IPS-18c (cell line): ENCODE results near the gene HPCAL4.

ENCODE experiments used
- H3K4me3 ChIP-seq: 2 replicates; pipeline ENCODE4 v1.7.0; 2013; ENCODE audit warnings: low read depth, mild to moderate bottlenecking, low read length, moderate library complexity; ENCODE audit not compliant: insufficient read depth
- H3K9me3 ChIP-seq: one replicate; pipeline ENCODE4 v1.6.1; 2013; ENCODE audit warnings: mild to moderate bottlenecking, low read length, moderate library complexity; ENCODE audit not compliant: control insufficient read depth, insufficient read depth

Gene HPCAL4

DNA sequence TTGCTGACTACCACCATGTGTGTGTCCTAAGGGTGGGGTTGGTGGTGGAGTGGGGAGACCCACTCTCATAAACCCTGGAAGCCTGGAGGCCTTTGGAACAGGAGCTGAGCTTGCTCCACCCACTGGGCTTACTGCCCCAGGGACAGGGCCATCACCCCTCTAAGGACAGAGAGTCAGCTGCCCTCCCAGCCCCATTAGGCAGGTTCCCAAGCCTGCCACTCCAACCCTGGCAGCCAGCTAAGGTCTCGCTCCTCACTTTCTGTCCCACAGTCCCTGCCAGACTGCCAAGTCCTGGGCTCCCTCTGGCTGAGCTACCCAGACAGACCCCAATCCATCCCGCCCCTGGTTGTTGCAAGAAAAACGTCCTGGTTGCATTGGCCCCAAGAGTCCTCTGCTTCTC is 23.1 kb downstream of the HPCAL4 start:
- no peak overlapping the region for H3K4me3 ChIP-seq
- H3K9me3 ChIP-seq = no peaks in the 10 kb centered on the region

DNA sequence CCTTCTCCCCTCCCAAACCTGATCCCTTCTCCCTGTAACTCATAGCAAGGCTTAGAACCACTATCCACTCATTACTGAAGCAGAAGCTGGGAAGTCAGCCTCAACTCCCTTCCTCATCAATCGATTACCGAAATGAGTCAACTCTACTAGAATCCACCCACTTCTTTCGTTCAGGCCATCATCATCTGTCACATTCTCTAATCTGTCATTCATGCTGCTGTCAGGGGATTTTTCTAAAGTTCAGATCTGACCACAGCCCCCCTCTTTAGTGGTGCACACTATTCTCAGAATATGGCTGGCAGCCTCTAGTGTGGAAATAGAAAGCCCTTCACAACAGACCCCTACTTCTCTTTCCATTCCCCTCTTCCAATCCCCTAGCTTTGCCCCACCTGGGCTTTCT is 24.5 kb downstream of the HPCAL4 start:
- Histone ChIP-seq H3K4me3 (no peak overlapping the region), H3K9me3 (no peaks in the 10 kb centered on the region)

DNA sequence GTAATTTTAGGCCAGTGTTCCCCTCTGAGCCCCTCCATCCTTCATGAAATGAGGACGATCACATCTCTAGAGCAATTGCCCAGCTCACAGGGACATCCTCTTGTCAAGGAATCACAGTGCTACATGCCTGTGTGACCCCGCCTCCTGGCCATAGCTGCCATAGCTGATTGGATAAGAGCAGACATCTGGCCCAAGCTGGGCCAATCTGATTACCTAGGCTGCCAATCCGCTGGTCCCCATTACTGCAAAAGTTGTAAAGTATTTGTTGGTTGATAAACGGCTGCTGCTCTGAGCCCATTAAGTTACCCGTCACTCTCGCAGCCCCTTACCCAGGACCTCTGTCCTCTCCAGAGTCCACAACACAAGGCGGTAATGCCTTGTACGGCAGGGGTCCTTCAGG is 27.7 kb downstream of the HPCAL4 start:
- Histone ChIP-seq H3K9me3 (no peaks in the 10 kb centered on the region), H3K4me3 (no peak overlapping the region)

DNA sequence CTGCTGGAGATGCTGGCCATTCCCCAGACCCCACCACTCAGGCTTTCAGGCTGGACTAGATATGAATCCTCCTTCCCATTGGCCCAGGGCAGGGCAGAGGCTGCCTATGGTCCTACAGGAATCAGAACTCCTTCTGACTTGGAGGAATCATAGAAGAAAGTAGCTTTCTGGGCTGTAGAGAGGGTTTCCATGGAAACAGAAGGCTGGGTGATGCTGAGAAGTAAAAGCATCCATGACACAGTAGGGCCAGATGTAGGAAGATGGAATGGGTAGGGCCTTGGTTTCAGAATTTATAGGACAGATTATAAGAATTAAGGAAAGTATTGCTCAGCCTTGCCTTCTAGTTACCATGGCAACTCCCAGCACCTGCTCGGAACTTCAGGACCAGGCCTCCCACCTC is 28.4 kb downstream of the HPCAL4 start:
- H3K4me3 ChIP-seq = no peak overlapping the region
- no peaks in the 10 kb centered on the region for H3K9me3 ChIP-seq

DNA sequence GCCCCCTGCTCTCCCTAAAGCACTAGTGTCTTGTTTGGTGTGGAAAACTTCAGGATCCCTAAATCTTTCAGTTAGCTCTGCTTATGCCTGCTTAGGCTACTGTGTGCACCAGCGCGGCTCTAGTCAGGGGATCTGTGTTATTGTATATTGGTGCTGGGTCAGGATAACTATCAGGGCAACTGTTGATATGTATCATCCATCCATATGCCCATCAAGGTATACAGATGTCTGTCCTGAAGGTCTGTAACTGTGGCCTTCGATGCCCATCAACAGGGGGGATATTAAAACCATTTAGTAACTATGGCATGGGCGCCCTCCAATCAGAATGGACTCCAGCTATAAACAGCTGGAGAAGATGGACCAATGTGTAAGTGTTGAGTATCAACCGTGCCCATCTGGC is 31.7 kb downstream of the HPCAL4 start:
- Histone ChIP-seq H3K9me3 (no peaks in the 10 kb centered on the region), H3K4me3 (no peak overlapping the region)

DNA sequence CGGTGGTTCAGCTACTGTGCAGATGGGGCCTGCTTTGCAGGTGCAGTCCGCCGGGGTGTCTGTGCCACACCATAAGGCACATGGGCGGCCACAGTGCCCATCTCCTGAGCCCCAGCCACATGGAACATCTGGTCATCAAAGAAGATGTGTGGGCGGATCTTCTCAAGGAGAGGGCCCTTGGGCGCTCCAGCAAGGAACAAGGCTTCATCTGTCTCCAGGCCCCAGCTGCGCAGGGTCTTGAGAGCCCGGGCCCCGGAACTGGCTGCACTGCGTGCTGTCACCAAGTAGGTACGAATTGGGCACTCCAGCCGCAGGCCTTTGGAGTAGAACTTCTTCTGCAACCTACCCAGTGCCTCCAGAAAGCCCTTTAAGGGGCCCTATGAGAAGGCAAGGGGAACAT is 32.1 kb downstream of the HPCAL4 start:
- no peaks in the 10 kb centered on the region for H3K9me3 ChIP-seq
- H3K4me3 ChIP-seq = no peak overlapping the region

DNA sequence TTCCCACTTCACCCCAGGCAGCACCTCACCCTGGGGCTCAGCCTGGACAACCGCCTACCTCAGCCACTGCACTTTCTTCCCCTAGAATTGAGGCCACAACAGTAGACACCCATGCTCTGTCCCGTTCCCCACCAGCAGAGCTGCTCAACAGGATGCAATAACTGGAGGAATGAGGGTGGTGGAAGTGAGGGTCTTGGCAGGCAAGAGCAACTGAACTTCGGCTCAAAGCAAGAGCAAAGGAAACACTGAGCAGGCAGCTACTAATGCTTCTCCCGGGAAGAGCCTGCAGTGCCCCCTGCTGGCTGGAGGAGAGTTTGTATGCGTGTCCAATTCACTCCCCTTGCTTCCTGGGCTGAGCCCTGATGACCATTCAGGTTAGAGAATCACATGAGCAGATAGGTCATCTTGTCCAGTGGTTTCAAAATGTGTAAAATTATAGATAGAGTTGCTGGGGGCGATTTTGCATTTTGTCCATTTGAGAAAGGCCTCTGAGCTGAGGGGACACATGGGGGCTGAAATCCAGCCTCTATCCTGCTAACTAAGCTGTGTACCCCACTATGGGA is 33.2 kb downstream of the HPCAL4 start:
- Histone ChIP-seq H3K4me3 (no peak overlapping the region), H3K9me3 (no peaks in the 10 kb centered on the region)

DNA sequence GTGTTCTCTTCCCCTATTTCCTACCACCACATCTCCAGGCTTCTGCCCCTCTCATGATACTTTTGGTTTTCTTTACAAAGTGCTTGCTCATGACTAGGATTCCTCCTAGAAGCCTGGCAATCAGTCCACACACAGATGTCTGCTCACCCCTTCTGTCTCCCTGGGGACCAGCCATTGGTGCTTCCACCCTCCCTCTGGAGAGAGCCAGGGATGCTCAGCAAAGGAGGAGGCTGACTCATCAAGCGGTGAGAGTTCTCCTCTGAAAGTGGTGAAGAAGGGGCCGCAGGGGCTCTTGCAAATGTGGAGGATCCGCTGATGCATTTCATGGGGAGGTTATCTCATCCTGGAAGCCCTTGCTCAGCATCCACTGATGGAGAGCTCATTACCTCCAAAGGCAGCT is 33.8 kb downstream of the HPCAL4 start:
- Histone ChIP-seq H3K4me3 (no peak overlapping the region), H3K9me3 (no peaks in the 10 kb centered on the region)

DNA sequence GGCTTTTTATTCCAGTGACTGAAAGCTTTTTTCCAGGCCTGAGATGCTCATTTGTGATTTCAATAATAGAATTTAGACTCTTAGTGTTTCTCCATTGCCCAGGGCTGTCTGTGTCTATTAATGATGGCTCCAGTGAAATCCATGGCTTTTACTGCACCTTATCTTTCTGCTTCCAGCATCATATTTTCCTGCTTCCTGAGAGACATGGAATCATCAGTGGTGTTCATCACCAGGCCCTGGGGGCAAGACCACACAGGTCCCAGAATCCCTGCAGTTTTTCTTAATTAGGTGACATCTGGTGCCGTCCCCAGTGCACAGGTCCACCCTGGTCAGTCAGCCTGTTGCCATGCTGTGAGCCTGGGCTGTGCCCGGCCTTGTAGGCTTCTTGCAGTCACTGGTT is 34.8 kb downstream of the HPCAL4 start:
- Histone ChIP-seq H3K4me3 (no peak overlapping the region), H3K9me3 (no peaks in the 10 kb centered on the region)

DNA sequence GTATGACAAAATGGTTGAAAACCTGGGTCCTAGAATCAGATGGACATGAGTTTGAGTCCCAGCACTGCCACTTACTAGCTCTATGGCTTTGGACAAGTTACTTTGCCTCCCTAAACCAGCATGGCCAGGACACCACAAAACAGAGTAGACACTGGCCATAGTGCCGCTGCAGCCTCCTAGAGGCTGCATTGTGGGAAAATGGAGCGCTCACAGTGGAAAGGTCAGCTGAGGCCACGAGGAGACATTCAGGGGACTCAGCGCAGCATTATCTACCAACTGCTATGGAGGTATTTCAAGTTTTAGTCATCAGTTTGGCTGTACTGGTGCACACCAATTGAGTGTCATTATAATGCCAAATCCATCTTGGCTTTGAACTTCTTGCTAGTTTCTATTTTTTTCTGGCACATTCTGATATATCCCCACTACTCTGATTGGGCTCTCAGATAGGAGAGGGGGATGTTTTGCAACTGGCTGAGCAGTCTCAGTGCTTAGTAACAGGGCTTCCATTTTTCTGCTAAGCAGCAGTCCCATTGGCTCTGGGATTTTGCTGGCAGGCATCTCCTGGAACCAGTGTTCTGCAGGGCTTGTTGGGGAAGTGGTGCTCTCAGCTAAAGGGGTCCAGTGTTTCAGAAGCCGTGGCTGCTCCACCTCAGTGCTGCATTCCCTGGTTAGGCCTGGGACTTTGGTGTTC is 35.5 kb downstream of the HPCAL4 start:
- Histone ChIP-seq H3K9me3 (no peaks in the 10 kb centered on the region), H3K4me3 (no peak overlapping the region)

DNA sequence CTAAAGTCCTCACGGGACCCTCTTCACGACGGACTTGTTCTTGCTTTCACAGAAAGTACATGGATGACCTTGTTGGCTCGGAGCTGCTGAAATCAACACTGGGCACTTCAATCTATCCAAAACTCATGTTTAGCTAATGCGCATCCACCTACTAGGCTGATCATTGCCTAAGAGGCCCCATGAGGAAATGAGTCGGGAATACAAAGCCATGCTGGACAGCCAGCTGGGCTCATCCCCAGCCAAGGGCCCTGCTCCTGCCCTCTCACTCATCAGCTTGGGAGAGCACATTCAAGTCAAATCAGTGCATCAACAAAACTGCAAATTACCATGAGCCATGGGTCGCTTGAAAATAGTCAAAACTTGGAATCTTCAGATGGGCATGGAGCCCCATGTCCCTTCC is 36.9 kb downstream of the HPCAL4 start:
- Histone ChIP-seq H3K4me3 (no peak overlapping the region), H3K9me3 (no peaks in the 10 kb centered on the region)

DNA sequence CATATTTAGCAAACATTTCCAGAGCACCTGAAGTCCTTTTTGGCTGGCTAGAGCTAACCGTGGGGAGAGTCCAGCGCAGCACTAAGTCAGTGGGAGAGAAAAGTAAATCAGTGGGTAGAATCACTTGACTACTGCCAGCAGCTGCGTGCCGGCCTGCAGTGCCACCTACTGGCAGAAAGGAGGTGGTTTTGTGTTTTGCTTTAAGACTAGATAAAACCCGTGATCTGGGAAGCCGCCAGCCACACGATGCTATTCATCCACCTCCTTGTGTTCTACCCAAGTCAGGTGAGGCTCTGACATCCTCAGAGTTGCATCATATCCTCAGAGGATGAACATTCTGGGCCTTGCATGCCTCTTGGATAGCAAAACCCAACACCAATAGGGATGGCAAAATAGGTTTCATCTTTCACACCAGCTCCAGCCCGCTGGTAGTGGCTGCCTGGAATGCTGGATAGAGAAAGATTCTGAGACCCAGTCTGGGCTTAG is 37.6 kb downstream of the HPCAL4 start:
- Histone ChIP-seq H3K9me3 (no peaks in the 10 kb centered on the region), H3K4me3 (no peak overlapping the region)

DNA sequence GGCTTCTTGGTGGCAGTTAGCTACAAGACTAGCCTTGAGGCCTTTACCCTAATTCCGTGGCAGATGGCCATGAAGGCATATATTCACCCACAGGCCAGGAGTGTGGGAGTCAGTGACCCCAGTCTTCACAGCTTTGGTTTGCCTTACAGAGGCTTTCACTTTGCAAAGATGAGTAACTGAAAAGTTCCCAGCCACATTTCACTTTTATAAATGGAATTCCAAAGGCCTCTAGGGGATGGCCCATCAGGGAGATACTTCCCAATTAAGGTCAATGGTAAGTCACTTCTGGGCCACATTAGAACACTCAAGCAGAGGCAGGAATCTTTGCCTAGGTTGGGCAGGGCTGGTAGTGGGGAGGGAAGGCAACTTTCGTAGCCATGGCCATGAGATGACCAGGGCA is 38.7 kb downstream of the HPCAL4 start:
- no peak overlapping the region for H3K4me3 ChIP-seq

DNA sequence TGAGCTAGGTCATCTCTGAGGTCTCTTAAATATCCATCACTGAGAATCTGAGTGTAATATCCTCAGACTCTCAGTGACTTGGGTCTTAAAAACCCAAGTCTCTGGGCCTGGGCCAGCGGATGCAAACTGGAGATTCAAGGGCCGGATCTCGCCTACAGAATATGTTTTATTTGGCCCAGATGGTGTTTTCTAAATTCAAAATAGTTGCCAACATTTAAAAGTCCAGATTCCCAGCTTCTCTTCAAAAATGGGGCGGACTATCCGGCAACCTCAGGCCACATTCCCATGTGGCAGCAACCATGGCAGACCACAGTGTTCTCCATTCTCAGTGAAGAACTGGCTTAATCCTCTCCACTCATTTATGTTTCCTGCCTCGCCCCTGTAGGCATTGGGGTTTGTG is 39.1 kb downstream of the HPCAL4 start:
- Histone ChIP-seq H3K9me3 (no peaks in the 10 kb centered on the region), H3K4me3 (no peak overlapping the region)

More for the DNA sequence above, 38.7 kb downstream of the HPCAL4 start:
- H3K9me3 ChIP-seq = no peaks in the 10 kb centered on the region

DNA sequence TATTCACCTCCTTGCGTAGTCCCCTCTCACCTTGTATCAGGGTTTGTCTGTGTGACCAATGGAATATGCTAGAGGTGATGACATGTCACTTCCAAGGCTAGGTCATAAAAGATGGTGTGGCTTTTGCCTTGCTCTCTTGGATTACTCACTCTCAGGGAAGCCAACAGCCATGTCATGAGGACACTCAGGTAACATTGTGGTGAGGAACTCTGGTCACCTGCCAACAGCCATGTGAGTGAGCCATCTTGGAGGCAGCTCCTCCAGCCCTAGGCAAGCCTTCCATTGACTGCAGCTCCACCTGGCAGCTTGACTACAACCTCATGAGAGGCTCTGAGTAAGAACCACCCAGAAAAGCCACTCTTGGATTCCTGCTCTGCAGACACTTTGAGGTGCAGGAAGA is 40.8 kb downstream of the HPCAL4 start:
- Histone ChIP-seq H3K4me3 (no peak overlapping the region), H3K9me3 (no peaks in the 10 kb centered on the region)

DNA sequence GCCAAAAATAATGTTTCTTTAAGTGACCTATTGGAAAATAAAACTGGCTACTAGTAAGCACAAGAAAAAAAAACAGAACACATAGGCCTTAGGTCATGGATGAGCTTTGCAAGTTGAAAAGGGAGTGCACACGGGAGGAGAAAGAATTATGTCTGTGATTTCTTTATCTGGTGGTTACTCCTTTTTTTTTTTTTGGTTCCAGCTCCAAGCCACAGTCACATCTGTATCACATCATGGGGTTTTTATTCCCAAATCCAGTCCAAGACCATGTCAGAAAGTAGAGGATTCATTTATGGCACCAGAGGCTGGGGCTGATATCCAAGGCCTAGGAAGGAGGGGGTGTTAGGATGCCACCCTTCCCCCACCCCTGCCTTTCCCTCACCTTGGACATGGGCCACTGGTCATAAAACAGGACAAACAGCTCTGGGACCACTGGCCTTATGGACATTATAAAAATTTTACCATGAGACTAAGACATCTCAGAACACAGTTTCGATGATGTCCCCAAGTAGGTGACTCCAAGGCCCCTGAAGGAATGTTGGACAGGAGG is 41.5 kb downstream of the HPCAL4 start:
- Histone ChIP-seq H3K9me3 (no peaks in the 10 kb centered on the region), H3K4me3 (no peak overlapping the region)

DNA sequence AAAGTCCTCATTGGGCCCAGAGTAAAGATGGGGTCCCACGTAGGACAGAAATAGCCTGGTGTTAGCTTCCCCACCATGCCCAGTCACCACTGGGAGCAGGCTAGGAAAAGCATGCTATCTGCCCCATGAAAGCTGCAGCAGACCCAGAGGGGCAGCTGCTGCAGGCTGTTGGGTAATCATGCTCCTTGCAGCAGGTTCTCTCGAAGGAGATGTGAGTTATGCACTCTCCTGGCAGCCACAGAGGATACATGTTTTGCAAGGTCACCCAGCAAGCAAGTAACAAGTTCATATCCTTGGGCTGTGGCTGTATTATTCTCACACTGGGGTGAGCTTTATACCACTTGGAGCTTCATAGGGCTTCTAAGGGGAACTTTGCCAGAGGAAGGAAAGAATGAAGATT is 42.7 kb downstream of the HPCAL4 start:
- no peaks in the 10 kb centered on the region for H3K9me3 ChIP-seq
- no peak overlapping the region for H3K4me3 ChIP-seq

DNA sequence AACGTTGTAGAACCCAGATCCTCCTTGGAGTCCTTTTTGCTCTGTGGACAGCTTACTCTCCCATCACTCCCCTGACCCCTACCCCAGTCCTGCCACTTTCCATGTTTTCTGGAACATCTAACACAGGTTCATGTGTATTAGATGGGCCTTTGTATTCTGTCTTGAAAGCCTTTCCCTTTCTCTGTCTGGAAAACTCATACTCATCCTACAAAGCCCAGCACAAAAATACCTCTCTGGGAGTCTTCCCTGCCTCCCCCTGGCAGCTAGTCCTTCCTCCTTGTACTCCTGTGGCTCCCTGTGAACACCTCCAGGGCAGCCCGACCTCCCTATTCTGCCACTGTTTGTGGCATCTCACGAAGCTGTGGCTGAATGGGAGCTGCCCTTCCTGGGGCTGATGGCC is 44.0 kb downstream of the HPCAL4 start:
- H3K9me3 ChIP-seq = no peaks in the 10 kb centered on the region
- H3K4me3 ChIP-seq = no peak overlapping the region
